ENCODE data around the gene DDIT4L. TPM values are rescaled to one million over a fixed set of nuclear protein-coding genes. Genes with fewer than 3 reads are reported as not detected.

DDIT4L gene
- total and polyA plus RNA-seq, 2 experiments from 2014 or later: 3.4 to 7.0 TPM

GRCh38 chr4:100168521-100168920 lies 21.7 kb downstream of the DDIT4L start:
- Histone ChIP-seq H4K20me1 (replicated peaks; ENCODE audit: insufficient read depth) (no peaks in the 10 kb centered on the region), H3K4me3 (no peak overlapping the region), H3K9me2 (ENCODE audit: insufficient read depth) (0 out of 2 replicates have a peak, but pooled peaks cover 6% of the 10 kb centered on the region), H3K4me2 (no peak overlapping the region), H2AFZ (no peak overlapping the region), H3K27me3 (ENCODE audit: insufficient read depth) (no peaks in the 10 kb centered on the region), H3K36me3 (ENCODE audit: insufficient read depth) (no peaks in the 10 kb centered on the region), H3F3A (replicated peaks; ENCODE audit: low read depth) (no peaks in the 10 kb centered on the region), H3K27ac (ENCODE audit: low read depth) (no peak overlapping the region), H3K4me1 (ENCODE audit: insufficient read depth) (peaks cover 10% of the 10 kb centered on the region), H3K79me2 (replicated peaks; ENCODE audit: insufficient read depth) (no peaks in the 10 kb centered on the region)
- H3K9me3 Mint-ChIP-seq: no peaks in the 10 kb centered on the region; the same call in 2 of the 3 replicates
- H3K27me3 Mint-ChIP-seq (ENCODE audit: insufficient read depth, low read depth, poor library complexity): peaks cover 4% of the 10 kb centered on the region
- H3K4me1 Mint-ChIP-seq: peaks cover 15% of the 10 kb centered on the region; the same call in 2 of the 3 replicates
- TF ChIP-seq NANOG (IDR thresholded peaks at IDR 0.05; ENCODE audit: borderline replicate concordance) (no peak), CREB1 (CRISPR knock-in tag; IDR thresholded peaks at IDR 0.05; ENCODE audit: low read depth) (no peak), JUNB (IDR thresholded peaks at IDR 0.05; ENCODE audit: unreplicated experiment) (no peak), ZNF114 (CRISPR knock-in tag; IDR thresholded peaks at IDR 0.05) (no peak), ZNF462 (CRISPR knock-in tag; IDR thresholded peaks at IDR 0.05) (no peak), CTCF (conservative IDR thresholded peaks at IDR 0.05; ENCODE audit: low read depth in 2 of 2) (no peak)
- ATAC-seq: no peak
- H3K4me3 Mint-ChIP-seq: no peak overlapping the region
- no peak for DNase-seq (ENCODE audit: low spot score)
- H3K36me3 Mint-ChIP-seq (ENCODE audit: low read depth): no peaks in the 10 kb centered on the region
- no peak overlapping the region for H3K27ac Mint-ChIP-seq
